ENCODE measurements around the gene FIBP. TPM values are rescaled to one million over a fixed set of nuclear protein-coding genes. Genes with fewer than 3 reads are reported as not detected.

Gene FIBP
- 67.0 TPM for total RNA-seq

DNA sequence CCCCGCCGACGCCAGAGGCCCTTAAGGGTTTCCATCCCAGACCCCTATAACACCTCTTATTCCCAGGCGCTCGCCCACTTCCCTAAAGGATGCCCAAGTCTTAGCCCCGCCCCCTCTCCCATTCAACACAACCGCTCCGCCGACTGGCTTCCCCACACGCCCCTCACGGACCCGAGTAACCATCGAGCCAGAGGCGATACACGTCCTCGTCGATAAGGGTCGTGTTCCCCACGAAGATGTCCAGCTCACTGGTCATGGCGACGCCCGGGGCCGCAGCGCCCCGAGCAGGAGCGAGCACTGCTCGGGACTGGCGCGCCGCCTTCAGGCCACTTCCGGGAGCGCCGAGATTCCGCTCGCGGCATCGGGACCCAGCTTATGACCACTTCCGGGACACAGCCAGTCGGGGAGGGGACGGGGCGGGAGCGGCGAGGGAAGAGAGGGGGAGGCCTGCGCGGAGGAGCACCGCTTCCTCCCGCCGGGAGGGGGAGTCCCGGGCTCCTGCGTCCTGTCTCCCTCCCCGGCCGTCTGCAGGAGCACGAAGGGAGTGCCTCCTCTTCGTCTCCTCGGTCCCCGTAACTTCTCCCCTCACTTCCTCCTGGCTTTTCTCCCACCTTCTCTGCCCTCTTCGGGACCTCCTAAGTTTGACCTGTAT, at the start of gene FIBP:
Gene FIBP (minus strand): TSS at position 309 of the 652 bp plus-strand sequence. CDS start 53 bp downstream, at position 256.

DNA sequence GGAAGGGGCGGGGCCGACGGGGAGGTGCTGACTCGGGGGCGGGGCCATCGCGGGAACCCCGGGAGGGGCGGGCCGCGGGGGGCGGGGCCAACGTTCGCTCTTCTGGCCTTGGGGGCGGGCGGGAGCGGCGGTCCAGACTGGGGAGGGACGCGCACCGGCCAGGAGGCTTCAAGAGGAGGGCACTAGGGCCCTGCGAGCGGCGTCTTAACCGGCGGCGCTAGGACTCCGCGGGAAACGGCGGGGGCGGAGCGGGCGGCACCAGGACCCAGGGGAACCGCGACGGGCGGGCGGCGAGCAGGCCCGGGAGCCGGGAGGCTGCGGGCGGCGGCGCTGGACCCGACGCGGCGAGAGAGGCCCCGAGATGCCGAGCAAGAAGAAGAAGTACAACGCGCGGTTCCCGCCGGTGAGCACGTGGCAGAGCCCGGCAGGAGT, 30.9 kb upstream of the FIBP start, which contains the start of gene DRAP1:
Gene DRAP1 (plus strand): TSS at position 286 of the 432 bp plus-strand sequence. CDS start 76 bp downstream, at position 362.

DNA sequence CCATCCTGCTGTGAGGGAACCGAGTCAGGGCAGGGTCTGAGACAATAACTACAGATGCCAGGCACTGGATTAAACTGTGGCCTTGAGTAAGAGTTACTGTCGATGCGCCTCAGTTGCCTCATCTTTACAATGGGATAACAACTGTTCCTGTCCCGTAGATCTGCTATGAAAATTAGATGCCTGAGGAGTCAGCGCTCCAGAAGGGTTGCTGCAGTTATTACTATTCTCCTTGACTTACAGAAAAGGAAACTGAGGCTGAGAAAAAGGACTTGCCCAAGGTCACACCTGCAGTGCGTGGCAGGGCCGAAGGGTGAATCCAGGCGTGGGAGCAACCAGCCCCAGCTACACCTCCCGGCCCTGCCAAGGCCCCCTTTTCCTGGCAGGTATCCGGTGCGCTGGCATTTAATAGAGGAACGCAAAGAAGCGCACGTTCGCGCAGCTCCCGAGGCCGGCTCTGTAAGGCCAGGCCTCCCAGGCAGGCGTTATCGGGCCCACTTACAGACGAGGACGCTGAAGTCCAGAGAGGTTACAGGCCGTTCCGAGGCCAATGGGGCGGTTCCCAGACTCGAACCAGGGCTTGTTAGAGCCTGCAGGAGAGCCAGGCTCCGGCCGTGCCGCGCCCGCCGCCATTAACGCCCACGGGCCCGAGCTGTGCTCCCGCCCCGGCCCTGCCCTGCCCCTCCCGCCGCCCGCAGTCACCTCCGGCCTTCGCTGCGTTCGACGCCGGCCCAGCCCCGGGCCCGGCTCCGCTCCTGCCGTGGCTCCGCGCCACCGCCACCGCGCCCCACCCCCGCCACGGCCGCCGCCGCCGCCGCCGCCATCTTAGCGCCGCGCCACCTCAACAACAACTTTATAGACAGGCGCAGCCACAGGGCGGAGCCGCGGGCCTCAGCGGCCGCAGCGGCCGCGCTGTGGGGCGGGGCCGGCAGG, 30.2 kb upstream of the FIBP start, which contains the start of gene C11orf68:
Gene C11orf68 (minus strand): TSS at position 852 of the 930 bp plus-strand sequence. CDS start 31 bp downstream, at position 821.

DNA sequence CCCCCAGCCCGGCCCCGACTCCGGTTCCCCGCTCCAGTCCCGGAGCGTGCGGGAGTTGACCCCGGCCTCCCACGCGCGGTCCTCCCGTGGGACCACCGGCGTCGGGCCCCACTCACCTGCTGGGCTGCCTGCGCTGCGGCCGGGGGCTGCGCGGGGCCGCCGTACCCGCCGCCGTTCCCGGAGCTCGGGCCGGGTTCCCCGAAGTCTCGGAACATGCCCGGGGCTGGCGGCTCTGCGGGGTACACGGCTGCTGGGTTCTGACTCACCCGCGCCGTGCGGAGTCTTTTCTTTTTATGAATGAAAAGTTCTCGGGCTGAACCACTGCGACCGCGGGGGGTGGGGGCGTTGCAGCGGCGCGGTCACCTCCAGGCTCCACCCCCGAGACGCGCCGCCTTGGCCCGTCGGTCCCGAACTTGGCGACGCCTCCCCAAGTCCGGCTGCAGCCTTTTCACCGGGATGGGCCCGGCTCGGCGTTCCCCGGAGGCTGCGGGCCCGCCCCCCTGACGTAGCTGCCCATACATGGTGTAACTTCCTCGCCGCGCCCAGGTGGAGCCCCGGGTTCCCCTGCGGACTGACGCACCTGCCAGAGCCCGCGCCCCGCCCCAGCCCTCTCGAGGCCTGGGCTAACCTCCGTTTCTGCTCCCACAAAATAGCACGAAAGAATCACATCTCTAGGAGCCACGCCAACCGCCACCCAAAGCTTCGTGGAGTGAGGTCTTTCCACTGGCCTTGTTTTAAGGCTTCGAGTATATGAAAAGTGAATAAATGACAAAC, 12.0 kb upstream of the FIBP start, which contains the start of gene FOSL1:
Gene FOSL1 (minus strand): TSS at position 264 of the 774 bp plus-strand sequence. CDS start 49 bp downstream, at position 215.

DNA sequence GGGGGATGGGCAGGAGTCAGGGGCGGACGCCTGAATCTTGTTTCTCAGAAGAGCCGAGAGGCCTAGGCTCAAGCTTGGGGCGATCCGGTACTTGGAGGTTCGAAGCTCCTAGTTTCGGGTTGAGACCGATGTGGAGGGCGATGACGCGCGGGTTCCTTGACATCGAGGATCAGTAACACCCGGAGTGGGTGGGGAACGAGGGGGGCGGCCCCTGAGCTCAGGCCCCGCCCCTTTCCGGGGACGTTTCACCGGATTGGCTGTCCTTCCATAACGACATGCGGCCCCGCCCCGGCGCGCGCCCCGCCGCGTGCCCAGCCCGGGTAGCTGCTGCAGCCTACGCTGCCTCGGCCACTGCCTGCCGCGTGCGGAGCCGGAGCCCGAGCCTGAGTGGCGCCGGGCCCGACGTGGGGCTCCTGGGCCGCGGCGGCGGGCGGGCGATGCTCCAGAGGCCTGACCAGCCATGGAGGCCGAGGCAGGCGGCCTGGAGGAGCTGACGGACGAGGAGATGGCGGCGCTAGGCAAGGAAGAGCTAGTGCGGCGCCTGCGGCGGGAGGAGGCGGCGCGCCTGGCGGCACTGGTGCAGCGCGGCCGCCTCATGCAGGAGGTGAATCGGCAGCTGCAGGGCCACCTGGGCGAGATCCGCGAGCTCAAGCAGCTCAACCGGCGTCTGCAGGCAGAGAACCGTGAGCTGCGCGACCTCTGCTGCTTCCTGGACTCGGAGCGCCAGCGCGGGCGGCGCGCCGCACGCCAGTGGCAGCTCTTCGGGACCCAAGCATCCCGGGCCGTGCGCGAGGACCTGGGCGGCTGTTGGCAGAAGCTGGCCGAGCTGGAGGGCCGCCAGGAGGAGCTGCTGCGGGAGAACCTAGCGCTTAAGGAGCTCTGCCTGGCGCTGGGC, 2.3 kb upstream of the FIBP start, which contains the start of gene CCDC85B:
Gene CCDC85B (plus strand): TSS at position 350 of the 895 bp plus-strand sequence. CDS start 111 bp downstream, at position 461.

DNA sequence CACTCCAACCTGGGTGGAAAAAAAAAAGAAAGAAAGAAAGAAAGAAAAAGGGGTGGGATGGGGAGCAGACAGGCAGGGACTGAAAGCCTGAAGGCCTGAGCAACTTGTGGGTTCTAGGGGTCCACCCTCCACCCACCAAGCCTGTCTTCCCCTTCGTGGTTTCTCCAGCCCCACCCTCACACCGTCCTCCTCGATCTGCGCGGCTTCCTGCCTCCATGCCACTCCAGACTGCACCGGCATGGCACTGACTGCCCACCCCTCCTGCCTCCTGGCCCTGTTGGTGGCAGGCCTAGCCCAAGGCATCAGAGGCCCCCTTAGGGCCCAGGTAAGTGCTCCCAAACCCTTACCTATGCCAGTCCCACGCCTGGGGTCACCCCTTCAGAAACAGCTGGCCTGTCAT, 8.7 kb downstream of the FIBP start, which contains the start of gene CTSW:
Gene CTSW (plus strand): TSS at position 221 of the 400 bp plus-strand sequence. CDS start 18 bp downstream, at position 239.

DNA sequence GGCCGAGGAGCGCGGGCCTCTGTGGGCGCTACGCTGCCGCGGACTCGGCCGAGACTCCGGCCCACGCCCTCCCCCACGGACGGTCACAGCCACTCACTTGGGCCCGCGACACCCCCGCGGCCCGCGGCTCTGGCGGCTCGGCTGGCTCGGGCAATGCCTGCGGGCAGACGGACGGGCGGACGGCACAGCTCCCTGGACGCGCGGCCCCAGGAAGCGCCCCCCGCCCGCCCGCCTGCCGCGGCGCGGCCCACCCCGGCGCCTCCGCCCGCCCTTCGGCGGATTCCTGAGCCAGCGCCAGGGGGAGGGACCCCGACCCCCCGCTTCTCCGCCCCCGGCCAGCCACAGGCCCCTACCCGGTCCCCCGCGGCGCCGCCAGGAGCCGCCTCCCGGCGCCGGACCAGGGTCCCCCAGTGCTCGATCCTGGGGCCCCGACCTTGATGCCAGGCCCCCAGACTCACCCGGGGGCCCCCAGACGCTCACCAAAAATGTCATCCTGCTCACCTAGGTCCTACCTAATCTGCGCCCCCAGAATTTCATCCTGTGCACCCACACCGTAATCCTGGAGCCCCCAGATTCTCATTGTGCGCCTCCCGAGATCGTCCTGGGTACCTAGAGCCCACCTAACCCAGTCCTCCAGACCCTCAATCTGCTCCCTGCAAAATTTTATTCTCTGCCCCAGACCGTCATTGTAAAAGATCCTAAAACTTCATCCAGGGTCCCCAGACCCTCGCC, 15.5 kb downstream of the FIBP start, which contains the start of gene EFEMP2:
Gene EFEMP2 (minus strand): TSS at position 215 of the 732 bp plus-strand sequence. CDS start 446 bp downstream, outside the sequence.

DNA sequence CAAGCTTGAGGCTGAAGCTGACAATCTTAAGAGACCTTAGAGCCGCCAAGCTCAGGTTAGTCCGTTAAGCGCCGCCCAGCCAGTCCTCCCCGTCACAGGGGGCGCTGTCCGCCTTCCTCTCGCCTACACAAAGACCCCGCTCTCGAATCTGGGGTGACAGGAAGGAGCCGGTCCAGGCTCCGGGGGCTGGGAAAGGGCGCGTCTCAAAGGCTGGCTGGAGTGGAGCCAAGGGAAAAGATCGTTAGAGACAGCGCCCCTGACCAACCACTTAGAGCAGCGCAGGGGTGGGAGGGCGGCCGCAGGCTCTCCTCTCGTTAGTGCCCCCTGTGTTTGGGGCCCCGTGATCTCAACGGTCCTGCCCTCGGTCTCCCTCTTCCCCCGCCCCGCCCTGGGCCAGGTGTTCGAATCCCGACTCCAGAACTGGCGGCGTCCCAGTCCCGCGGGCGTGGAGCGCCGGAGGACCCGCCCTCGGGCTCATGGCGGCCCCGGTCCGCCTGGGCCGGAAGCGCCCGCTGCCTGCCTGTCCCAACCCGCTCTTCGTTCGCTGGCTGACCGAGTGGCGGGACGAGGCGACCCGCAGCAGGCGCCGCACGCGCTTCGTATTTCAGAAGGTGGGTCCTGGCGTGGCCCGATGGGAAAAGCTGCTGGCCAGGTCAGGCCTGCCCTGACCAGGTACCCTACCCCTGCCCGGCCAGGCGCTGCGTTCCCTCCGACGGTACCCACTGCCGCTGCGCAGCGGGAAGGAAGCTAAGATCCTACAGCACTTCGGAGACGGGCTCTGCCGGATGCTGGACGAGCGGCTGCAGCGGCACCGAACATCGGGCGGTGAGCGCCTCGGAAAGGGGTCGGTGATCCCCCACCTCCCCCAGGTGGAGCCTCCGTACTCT, 27.8 kb downstream of the FIBP start, which contains the start of gene MUS81:
Gene MUS81 (plus strand): TSS at position 156 of the 887 bp plus-strand sequence. CDS start 321 bp downstream, at position 477.

DNA sequence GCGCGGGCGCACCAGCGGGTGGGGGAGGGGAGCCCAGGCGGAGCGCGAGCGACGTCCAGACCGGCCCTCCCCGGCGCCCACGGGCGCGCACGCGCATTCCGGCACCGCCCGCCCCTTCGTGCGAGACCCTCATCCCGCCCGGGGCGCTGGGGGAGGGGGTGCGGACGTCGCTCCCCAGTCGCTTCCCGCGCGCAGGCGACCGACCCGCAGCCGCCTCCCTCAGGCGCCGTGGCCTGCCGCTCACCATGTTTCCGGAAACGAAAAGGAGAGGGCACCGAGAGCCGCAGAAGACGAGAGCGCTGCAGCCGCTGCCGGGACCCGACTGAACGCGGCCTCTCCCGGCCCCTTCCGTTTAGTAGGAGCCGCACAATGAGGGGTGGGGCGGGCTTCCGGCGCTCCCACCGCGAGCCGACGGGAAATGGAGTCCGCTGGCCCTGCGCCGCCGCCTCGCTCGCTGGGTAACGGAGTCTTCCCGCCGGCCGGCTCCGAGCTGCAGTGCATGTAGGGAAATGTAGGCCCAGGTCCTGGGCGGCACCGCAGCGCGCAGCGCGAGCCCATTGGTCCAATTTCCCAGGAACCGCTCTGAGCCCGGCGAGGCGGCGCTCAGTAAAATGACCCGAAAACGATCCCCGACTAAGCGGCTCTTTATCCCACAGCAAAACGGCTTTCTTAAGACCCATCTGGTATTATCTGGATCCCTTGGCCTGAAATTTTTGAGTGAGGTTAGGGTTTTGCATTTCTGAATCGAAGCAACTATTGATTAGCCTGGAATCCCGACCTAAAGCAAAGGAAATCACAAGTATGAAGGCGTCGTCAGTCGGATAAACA, 30.2 kb downstream of the FIBP start, which contains the start of gene CFL1:
Gene CFL1 (minus strand): TSS at position 328 of the 828 bp plus-strand sequence. CDS start 81 bp downstream, at position 247.

Other genes with a start within 250 kb of the FIBP start
- 24.5 TPM for gene RELA, start 225.6 kb downstream of the FIBP start, total RNA-seq
- 58.7 TPM for gene KAT5, start 176.2 kb downstream of the FIBP start, total RNA-seq
- gene RNASEH2C, start 167.7 kb downstream of the FIBP start, total RNA-seq, result 38.4 TPM
- 8.6 TPM for gene AP5B1, start 107.5 kb downstream of the FIBP start, total RNA-seq
- 0.49 TPM for gene OVOL1, start 101.4 kb downstream of the FIBP start, total RNA-seq
- gene SNX32, start 54.5 kb downstream of the FIBP start, total RNA-seq, result 3.1 TPM
- gene CFL1, start 30.3 kb downstream of the FIBP start, total RNA-seq, result 451 TPM
- gene MUS81, start 28.0 kb downstream of the FIBP start, total RNA-seq, result 42.3 TPM
- 65.5 TPM for gene EFEMP2, start 15.7 kb downstream of the FIBP start, total RNA-seq
- 0.77 TPM for gene CTSW, start 8.6 kb downstream of the FIBP start, total RNA-seq
- gene CCDC85B, start 2.2 kb upstream of the FIBP start, total RNA-seq, result 21.2 TPM
- not detected for gene FOSL1, start 11.9 kb upstream of the FIBP start, total RNA-seq
- gene C11orf68, start 30.6 kb upstream of the FIBP start, total RNA-seq, result 19.1 TPM
- 54.6 TPM for gene DRAP1, start 31.0 kb upstream of the FIBP start, total RNA-seq
- not detected for gene TSGA10IP, start 57.0 kb upstream of the FIBP start, total RNA-seq
- gene SART1, start 73.3 kb upstream of the FIBP start, total RNA-seq, result 55.1 TPM
- gene EIF1AD, start 113.7 kb upstream of the FIBP start, total RNA-seq, result 34.6 TPM
- gene BANF1, start 114.0 kb upstream of the FIBP start, total RNA-seq, result 17.2 TPM
- not detected for gene CST6, start 123.5 kb upstream of the FIBP start, total RNA-seq
- gene CATSPER1, start 138.0 kb upstream of the FIBP start, total RNA-seq, result not detected
- gene GAL3ST3, start 160.7 kb upstream of the FIBP start, total RNA-seq, result 8.4 TPM
- gene SF3B2, start 163.9 kb upstream of the FIBP start, total RNA-seq, result 125 TPM
- 49.3 TPM for gene PACS1, start 181.8 kb upstream of the FIBP start, total RNA-seq

Measured in camera-type eye (tissue), 1 donor.